ENCODE results near the gene RPL4. TPM values are rescaled to one million over a fixed set of nuclear protein-coding genes. Genes with fewer than 3 reads are reported as not detected.
A peak's percentile ranks its signal among the peaks of the same experiment; 100 is the strongest.

The RPL4 gene
- total RNA-seq, 4 donors from 2014 or later, result 2,301 to 6,298 (median 4,986) TPM

DNA sequence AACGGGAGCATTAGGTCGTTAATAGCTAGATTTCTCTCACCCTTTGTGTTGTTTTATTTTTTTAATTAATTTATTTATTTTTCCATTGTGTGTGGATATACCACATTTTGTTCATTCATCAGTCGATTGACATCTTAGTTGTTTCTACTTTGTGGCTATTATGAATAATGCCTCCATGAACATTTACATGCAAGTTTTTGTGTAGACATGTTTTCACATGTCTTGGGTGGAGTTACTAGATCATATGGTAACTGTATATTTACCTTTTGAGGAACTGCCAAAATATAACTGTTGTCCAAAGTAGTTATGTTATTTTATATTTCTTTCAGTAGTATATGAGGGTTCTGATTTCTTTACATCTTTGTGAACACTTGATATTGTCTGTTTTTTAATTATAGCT lies 19.3 kb upstream of the RPL4 start:
- no peaks in the 10 kb centered on the region for H3K4me1 ChIP-seq
- intact Hi-C loops (cut with DNase I; ENCODE audit: low total_unique reads), result no loop called here
- TF ChIP-seq POLR2A (IDR thresholded peaks at IDR 0.05), result no peak
- TF ChIP-seq, protein P1, sequence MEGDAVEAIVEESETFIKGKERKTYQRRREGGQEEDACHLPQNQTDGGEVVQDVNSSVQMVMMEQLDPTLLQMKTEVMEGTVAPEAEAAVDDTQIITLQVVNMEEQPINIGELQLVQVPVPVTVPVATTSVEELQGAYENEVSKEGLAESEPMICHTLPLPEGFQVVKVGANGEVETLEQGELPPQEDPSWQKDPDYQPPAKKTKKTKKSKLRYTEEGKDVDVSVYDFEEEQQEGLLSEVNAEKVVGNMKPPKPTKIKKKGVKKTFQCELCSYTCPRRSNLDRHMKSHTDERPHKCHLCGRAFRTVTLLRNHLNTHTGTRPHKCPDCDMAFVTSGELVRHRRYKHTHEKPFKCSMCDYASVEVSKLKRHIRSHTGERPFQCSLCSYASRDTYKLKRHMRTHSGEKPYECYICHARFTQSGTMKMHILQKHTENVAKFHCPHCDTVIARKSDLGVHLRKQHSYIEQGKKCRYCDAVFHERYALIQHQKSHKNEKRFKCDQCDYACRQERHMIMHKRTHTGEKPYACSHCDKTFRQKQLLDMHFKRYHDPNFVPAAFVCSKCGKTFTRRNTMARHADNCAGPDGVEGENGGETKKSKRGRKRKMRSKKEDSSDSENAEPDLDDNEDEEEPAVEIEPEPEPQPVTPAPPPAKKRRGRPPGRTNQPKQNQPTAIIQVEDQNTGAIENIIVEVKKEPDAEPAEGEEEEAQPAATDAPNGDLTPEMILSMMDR (IDR thresholded peaks at IDR 0.05), result no peak
- no peak for DNase-seq
- H3K36me3 ChIP-seq, result no peaks in the 10 kb centered on the region
- H3K4me3 ChIP-seq, result no peak overlapping the region
- H3K9me3 ChIP-seq, result no peaks in the 10 kb centered on the region
- H3K27me3 ChIP-seq, result no peaks in the 10 kb centered on the region
- H3K27ac ChIP-seq, result no peak overlapping the region

DNA sequence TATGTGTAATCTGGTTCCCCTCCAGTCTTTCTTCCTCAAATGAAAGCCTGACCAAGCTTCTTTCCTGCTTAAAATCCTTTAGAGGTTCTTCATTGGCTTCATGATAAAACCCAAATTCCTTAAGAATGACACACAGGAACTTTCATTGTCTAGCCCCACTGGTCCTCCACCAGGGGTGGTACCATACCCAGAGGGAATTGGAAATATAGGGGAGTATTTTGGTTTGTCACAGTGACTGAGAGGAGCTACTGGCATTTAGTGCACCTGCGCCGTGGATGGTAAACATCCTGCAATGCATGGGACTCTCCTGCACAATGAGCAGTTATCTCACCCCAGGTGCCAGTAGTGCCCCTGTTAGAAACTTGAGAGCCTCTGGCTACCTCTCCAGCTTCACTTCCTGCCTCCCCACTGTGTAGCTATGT lies 11.3 kb upstream of the RPL4 start:
- intact Hi-C loops (cut with DNase I; ENCODE audit: low total_unique reads), result no loop called here
- no peak overlapping the region for H3K27ac ChIP-seq
- DNase-seq, result no peak
- TF ChIP-seq POLR2A (IDR thresholded peaks at IDR 0.05), result no peak
- TF ChIP-seq, protein P1 (IDR thresholded peaks at IDR 0.05), result no peak
- H3K36me3 ChIP-seq, result no peaks in the 10 kb centered on the region
- H3K4me3 ChIP-seq, result no peak overlapping the region
- no peaks in the 10 kb centered on the region for H3K4me1 ChIP-seq
- no peaks in the 10 kb centered on the region for H3K27me3 ChIP-seq
- H3K9me3 ChIP-seq, result no peaks in the 10 kb centered on the region

DNA sequence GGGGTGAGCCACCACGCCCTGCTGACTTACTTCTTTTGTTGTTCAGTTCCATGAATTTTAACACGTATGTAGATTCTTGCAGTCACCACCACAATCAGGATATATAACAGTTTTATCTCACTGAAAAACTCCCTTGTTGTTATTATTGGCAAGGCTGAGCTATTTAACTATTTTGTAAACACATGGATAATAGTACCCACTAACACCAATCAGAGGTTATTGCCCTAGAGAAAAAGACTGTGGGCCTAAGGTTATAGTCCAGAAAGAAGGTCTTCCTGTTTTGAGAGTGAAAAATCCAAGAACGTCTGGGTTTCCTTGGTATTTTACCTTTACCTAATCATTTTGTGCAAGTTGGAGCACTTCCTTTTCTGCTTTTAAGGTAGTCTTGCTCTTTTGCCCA lies 9.9 kb upstream of the RPL4 start:
- intact Hi-C loops (cut with DNase I; ENCODE audit: low total_unique reads), result no loop called here
- DNase-seq, result no peak

DNA sequence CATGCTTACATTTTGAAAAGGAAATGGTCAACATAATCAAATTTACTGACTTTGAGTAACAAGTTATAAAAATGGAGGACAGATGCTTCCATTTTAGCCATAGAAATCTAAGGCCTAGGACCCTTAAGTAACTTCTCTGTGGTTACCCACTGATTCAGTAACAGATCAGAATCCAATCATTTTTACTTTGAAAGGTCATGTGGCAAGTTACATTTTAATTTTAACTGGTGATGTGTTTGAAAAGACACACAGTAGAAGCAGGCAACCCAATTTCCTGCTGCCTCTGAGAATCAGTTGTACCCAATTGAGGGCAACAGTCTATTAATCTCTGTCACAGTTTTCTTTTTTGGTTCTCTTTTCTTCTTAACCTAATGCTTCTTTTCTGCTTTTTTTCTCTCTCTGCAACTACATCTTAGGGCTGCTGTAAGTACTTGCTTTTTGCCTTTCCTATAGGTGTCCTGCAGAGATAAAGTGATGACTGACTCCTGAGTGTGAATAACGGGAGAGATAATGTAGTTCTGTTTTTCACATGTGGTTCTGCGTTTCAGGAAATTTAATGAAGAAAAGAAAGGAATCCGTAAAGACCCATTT lies 3.7 kb upstream of the RPL4 start:
- H3K27ac ChIP-seq, result no peak overlapping the region
- H3K36me3 ChIP-seq, result no peaks in the 10 kb centered on the region
- H3K9me3 ChIP-seq, result no peaks in the 10 kb centered on the region
- peaks cover 0 to 3% of the 10 kb centered on the region in 2 donors for H3K4me1 ChIP-seq
- no peak overlapping the region for H3K4me3 ChIP-seq
- TF ChIP-seq, protein P1 (IDR thresholded peaks at IDR 0.05), result no peak
- TF ChIP-seq POLR2A (IDR thresholded peaks at IDR 0.05), result no peak
- no peak for DNase-seq
- intact Hi-C loops (cut with DNase I; ENCODE audit: low total_unique reads), result no loop called here
- no peaks in the 10 kb centered on the region for H3K27me3 ChIP-seq

More for the DNA sequence above, 9.9 kb upstream of the RPL4 start:
- no peaks in the 10 kb centered on the region for H3K27me3 ChIP-seq
- H3K4me1 ChIP-seq, result no peaks in the 10 kb centered on the region
- no peak overlapping the region for H3K4me3 ChIP-seq
- no peaks in the 10 kb centered on the region for H3K36me3 ChIP-seq
- H3K27ac ChIP-seq, result no peak overlapping the region
- TF ChIP-seq, protein P1 (IDR thresholded peaks at IDR 0.05), result no peak
- TF ChIP-seq POLR2A (IDR thresholded peaks at IDR 0.05), result no peak
- H3K9me3 ChIP-seq, result no peaks in the 10 kb centered on the region

DNA sequence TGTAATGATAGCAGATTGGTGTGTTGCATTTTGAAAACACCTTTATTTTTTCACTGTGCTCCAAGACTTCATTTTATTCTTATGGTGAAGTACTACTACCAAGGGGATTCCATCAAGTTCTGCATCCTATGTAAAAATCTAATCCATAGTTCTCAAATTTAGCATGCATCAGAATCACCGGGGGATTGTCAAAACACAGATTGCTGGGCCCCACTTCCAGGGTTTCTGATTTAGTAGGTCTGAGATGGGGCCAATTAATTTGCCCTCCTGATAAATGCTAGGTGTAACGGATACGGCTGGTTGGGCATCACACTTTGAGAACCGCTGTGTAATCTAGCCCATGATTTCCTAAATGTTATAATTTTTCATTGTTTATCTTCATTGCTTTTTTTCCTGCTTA lies 1.2 kb upstream of the RPL4 start:
- no peak for DNase-seq
- Histone ChIP-seq H3K27ac (peak overlapping the region in 1 of 2 donors; percentile 87), H3K4me3 (peak overlapping the region in 1 of 2 donors; percentile 79), H3K27me3 (no peaks in the 10 kb centered on the region), H3K4me1 (peaks cover 4 to 7% of the 10 kb centered on the region in 2 donors), H3K36me3 (no peaks in the 10 kb centered on the region), H3K9me3 (no peaks in the 10 kb centered on the region)
- TF ChIP-seq, protein P1 (IDR thresholded peaks at IDR 0.05), result no peak
- no peak for TF ChIP-seq POLR2A (IDR thresholded peaks at IDR 0.05)
- intact Hi-C loops (cut with DNase I; ENCODE audit: low total_unique reads), result no loop called here

Measured in uterus (tissue), 4 donors.